ENCODE results near the gene BCO2.

The BCO2 gene

DNA sequence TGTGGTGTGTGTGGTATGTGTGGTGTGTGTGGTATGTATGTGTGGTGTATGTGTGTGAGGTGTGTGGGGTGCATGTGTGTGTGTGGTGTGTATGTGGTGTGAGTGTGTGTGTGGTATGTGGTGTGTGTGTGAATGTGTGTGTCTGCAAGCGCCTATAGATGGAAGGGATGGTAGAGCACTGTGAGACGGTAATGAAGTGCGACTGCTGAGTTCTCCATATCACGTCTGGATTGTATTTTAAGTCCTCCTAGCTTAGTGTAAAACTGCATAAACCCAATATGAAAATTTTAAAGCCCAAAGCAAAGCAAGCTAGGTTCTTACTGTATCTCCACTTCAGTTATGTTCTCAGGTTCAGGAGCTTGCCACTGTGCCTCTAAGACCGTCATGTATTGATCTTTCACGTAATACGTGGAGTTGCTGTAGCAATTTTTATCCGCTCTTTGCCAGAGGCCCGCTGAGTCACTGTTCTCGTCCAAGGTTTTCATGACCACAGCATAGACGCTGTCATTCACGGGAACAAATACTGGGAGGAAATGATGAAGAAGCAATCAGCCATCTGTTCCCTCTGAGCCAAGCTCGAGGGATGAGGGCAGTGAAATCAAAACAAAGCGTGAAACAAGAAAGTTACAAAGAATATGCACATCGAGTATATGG lies 79.9 kb downstream of the BCO2 start:
- no peak for DNase-seq

DNA sequence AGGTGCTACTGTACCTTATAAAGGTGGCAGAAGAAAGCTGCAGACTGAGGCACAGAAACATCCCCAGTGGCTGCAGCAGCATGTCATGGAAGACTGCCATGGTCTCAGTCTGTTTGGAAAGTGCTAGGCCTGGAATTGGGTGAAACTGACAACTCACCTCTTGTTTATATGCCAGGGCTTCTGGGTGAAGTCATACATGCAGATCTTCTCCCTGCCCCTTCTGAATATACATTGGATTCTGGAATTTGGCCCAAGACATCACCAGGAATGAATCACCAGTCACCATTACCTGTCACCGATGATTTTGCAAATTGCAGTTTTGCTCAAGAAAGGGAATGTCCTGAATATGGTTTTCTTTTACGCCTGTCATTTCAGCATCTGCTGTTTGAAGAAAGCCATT lies 85.2 kb downstream of the BCO2 start, which contains the start of gene PLET1:
PLET1 (minus strand) TSS at position 371 of the 400 bp plus-strand sequence; CDS start at position 100, 271 bp downstream.
- no peak for DNase-seq

DNA sequence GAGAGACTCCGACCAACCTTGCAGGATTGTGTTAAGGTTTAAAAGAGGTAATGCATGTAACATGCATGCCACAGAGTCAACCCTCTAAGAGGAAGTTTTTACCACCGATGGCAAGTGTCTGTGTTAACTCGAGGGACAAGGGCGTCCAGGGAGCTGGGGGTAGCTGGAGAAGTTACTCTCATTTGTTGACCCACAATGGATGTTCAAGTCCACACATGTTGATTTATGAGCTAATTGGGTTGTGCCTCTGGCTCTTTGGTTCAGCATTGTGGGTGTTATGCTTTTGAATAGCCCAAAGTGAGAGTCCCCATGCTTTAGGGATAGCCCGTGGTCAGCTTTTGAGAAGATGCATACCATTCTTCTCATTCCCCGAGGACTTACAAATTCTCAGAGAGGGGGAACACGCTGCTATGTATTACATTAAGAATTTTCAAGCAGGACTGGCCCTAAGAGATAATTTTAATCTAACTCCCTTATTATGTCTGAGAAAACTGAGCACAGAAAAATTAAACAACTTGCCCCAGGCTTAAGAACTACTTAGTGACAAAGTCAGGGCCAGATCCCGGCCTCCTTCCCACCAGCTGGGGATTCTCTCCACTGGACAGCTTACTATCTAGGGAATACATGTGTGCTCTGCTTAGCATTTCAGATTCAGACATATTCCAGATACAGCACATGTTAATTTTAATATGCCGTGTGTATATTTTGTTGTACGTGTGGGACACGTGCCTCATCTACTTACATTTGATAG lies 90.5 kb downstream of the BCO2 start:
- DNase-seq = no peak

DNA sequence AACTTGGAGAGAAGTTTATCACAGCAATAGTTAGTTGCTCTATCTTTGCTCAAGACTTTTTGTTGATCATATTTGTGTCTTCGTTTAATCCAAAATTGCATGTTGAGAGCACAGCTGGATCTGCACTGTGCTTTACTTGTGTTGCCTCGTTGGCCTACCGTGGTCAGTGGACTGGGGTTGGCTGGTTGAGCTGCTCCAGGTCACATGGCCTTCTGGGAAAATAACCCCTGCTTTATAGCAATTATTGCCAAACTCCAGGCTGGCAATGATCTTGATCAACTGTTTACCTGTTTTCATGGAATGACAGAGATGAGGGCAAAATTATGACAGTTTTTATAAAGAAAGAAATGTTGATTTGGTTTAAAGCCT lies 91.1 kb downstream of the BCO2 start:
- no peak for DNase-seq

DNA sequence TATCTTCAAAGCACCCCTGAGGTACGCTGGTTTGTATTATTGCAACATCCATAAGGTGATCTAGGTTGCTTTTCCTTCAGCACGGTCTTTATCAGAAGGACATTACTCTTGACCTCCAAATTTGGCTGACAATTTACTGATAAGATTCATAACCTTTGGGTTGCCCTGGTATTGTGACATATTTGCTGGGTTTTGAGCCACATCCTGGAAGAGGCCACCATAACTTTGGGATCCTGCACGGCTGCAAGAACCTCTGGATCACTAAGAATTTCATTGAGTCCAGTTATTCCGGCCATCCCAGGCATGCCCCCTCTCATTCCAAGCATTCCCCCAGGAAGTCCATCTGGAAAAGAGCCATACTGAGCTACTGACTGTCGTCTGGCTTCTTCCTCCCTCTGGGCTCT lies 91.9 kb downstream of the BCO2 start:
- no peak for DNase-seq

DNA sequence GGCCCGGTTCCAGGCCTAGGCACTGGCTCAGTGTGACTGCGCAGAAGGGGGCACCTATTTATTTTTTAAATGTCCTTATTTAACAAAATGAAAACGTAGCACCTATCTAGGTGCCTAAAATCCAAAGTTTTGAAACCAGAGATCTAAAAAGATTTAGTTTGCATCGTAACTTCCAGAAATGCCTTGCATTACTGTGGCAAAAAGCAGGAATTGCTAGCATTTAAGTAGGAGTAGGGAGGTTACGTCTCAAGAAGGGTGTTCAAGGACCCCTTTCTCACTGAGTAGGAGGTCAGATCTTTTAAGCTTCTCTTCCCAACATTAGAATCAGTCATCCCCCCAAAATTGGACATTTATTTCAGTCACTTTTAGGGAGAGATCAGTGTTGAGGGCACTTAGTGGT lies 93.1 kb downstream of the BCO2 start:
- DNase-seq = no peak
